ENCODE measurements around the gene ZPBP2.
"Not testable (repeated sequence)": the region's sequence is repeated elsewhere in the genome, so short reads cannot be mapped to it uniquely, and the experiment has no call there.

Gene ZPBP2

GRCh38 chr17:39855911-39856649, 11.9 kb upstream of the ZPBP2 start:
- DNase-seq (ENCODE audit: low read depth, low spot score): not testable (repeated sequence)

GRCh38 chr17:39861235-39861634, 6.8 kb upstream of the ZPBP2 start:
- DNase-seq (ENCODE audit: low read depth, low spot score): no peak

- no peak for DNase-seq (ENCODE audit: low read depth, low spot score)
Measured at GRCh38 chr17:39863244-39863917, 4.6 kb upstream of the ZPBP2 start.

- no peak for DNase-seq (ENCODE audit: low read depth, low spot score)
Measured at GRCh38 chr17:39863918-39864746, 3.9 kb upstream of the ZPBP2 start, which contains the start of gene IKZF3. TSS of gene IKZF3 (minus strand) at chr17:39864312. CDS start at chr17:39864126, 186 bp downstream.

- DNase-seq (ENCODE audit: low read depth, low spot score): no peak
Measured at GRCh38 chr17:39866013-39866730, 1.8 kb upstream of the ZPBP2 start.

- DNase-seq (ENCODE audit: low read depth, low spot score): no peak
Measured at GRCh38 chr17:39867084-39867879, 720 bp upstream of the ZPBP2 start.

GRCh38 chr17:39868554-39868942, 546 bp downstream of the ZPBP2 start:
- no peak for DNase-seq (ENCODE audit: low read depth, low spot score)

- no peak for DNase-seq (ENCODE audit: low read depth, low spot score)
Measured at GRCh38 chr17:39870776-39871175, 2.8 kb downstream of the ZPBP2 start.

GRCh38 chr17:39871801-39872200, 3.8 kb downstream of the ZPBP2 start:
- DNase-seq (ENCODE audit: low read depth, low spot score): no peak

- DNase-seq (ENCODE audit: low read depth, low spot score): no peak
Measured at GRCh38 chr17:39872751-39873150, 4.7 kb downstream of the ZPBP2 start.

- not testable (repeated sequence) for DNase-seq (ENCODE audit: low read depth, low spot score)
Measured at GRCh38 chr17:39886102-39886501, 18.1 kb downstream of the ZPBP2 start.

- DNase-seq (ENCODE audit: low read depth, low spot score): no peak
Measured at GRCh38 chr17:39887078-39887477, 19.1 kb downstream of the ZPBP2 start.

GRCh38 chr17:39889200-39889599, 21.2 kb downstream of the ZPBP2 start:
- DNase-seq (ENCODE audit: low read depth, low spot score): no peak

- DNase-seq (ENCODE audit: low read depth, low spot score): no peak
Measured at GRCh38 chr17:39894681-39895376, 26.8 kb downstream of the ZPBP2 start.

- no peak for DNase-seq (ENCODE audit: low read depth, low spot score)
Measured at GRCh38 chr17:39898088-39898487, 30.1 kb downstream of the ZPBP2 start.

- DNase-seq (ENCODE audit: low read depth, low spot score): no peak
Measured at GRCh38 chr17:39899215-39899614, 31.2 kb downstream of the ZPBP2 start.

- not testable (repeated sequence) for DNase-seq (ENCODE audit: low read depth, low spot score)
Measured at GRCh38 chr17:39902027-39902426, 34.0 kb downstream of the ZPBP2 start.

- no peak for DNase-seq (ENCODE audit: low read depth, low spot score)
Measured at GRCh38 chr17:39903158-39903884, 35.3 kb downstream of the ZPBP2 start.

- DNase-seq (ENCODE audit: low read depth, low spot score): no peak
Measured at GRCh38 chr17:39904990-39905288, 36.9 kb downstream of the ZPBP2 start.

Measured in smooth muscle cell of the brain vasculature (primary cell).